Globus pallidus (tissue), 1 donor: ENCODE measurements around the gene SLC43A3.
"Not testable (repeated sequence)": the region's sequence is repeated elsewhere in the genome, so short reads cannot be mapped to it uniquely, and the experiment has no call there.

Experiments
- DNase-seq: peaks from one replicate; pipeline ENCODE4 v3.0.0-alpha.2; 2015; ENCODE audit warnings: low spot score

Gene SLC43A3

DNA sequence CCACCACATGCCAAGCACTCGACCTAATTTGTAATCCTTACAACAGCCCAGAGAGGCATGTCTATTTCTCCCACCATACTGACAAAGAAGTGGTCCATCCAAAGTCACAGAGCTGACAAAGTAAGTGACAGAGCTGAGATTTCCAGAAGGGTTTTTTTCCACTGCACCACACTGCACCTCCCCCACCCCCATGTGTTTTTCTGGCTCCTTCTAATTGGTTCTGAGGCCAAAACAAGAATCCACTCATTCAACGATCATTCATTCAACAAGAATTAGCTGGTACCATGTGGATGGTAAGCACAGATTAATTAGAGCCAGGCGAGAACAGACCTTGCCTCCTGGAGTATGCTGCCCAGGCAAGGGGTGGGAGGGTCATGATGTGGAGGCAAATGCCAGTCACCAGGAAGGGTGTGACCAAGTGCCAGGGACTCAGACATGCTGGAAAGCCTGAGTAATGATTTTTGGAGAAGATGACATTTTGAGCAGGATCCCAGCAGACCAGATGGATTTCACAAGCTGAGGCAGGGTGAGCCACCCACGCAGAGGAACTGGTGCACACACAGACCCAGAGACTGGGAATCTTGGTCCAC, 21.6 kb downstream of the SLC43A3 start:
- DNase-seq = no peak

DNA sequence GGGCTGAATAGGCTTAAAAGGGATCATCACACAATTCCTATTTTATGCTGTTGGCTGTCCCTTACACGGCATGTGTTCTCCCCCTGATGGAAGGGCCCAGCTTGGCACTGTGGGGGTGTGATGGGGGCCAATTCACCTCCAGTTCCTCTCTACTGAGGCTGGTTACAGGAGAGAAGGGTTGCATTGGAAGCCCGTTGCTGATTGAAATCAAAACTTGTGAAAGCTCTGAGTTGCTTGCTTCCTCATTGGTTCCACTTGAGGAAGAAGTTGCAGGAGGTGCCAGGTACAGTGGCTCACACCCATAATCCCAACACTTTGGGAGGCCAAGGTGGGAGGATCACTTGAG, 23.1 kb downstream of the SLC43A3 start:
- no peak for DNase-seq

DNA sequence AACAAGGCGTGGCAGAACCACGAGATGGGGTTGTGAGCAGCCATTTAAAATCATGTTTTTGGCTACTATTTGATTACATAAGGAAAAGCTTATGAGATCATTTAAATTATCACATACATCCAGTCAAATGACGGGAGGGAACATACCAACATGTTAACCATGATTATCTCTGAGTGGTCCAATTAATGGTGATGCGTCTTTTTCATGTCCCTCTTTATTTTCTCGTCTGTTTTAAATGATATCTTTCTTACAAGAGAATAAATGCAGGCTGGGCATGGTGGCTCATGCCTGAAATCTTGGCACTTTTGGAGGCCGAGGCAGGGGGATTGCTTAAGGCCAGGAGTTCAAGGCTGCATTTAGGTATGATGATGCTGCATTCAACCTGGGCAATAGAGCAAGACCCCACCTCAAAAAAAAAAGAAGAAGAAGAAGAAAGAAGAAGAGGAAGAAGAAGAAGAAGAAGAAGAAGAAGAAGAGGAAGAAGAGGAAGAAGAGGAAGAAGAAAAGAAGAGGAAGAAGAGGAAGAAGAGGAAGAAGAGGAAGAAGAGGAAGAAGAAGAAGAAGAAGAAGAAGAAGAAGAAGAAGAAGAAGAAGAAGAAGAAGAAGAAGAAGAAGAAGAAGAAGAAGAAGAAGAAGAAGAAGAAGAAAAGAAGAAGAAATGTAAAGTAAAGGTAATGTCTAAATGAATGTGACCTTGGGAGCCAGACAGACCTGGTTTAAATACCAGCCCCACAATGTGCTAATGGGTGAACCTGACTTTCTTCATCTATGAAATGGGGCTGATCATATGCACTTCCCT, 23.7 kb downstream of the SLC43A3 start:
- not testable (repeated sequence) for DNase-seq

DNA sequence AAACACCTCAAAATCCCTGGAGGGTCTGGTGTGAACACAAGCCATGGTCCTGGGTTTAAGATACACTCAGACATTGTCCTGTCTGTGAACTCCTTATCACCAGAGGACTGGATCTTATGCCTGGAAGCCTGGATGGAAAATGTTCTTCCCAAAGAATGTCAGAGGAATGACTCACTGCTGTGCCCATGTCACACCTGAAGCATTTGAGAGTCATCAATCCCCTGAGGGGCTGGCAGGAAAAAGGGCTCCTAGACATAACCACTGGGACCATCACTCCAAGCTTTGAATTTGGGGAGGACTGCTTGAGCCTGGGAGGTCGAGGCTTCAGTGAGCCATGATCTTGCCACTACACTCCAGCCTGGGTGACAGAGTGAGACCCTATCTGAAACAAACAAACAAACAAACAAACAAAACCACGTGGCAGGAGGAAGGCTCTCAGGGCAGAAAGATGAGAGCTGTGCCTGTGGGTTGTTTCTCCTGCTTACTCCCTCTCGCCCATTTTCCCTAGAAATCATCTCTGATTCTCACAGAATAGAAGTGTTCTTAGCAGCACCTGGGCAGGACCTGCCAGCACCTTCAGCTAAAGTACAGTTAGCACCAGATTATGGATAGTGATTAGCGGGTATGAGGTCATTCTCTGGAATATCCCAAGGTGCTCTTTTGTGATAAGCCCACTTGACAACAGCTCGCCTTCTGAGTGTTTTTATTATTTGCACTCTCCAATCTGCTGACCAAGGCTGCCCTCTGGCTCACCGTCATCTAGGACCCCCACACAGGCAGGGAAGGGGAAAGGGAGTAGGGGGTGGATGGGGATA, 24.5 kb downstream of the SLC43A3 start:
- DNase-seq = no peak

DNA sequence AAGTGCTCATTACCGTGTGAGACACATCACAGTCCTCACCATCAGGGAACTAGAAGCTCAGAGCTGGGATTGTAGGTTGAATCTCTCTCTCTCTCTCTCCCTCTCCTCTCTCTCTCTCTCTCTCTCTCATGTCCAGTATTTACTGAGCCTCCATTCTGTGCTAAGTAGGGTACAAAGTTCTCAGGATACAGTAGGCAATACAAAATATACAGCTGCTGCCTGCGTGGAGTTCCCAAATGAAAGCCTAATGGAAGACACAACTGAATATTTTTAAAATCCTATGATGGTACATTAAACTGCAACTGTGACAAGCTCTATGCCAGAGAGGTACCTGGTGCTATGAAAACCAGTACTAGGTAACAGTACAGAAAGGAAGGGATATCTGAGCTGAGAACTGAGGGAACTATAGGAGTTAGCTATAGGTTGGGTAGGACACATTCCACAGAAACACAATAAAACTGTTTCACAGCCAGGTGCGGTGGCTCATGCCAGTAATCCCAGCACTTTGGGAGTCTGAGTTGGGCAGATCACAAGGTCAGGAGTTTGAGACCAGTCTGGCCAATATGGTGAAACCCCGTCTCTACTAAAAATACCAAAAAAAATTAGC, 26.8 kb downstream of the SLC43A3 start:
- no peak for DNase-seq

GRCh38 chr11:57399221-57399620, 27.7 kb downstream of the SLC43A3 start:
- DNase-seq = no peak

DNA sequence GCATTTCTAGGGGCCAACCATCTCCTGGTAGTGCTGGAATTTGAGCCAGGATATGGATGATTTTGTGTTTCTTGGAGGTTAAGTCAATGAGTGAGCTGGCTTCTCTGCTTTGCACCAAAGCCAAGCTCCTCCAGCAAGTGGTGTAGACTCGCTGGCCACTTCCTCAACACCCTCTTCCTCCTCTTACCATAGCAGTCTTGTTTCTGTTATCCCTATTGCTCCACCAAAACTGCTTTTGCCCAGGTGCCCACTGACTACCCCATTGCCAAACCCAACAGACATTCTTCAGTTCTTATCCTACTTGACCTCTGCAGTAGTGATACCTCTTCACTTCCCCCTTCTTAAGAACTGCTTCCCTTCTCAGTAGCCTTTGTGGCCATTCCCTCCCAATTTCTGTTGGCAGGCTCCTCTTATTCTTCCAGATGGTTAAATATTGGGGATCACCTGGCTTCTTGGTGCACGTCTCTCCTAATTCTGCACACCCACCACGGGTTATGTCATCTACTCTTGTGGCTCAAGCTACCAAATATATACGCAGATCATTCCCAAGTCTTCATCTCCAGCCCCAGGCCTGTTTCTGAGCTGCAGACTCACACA, 29.4 kb downstream of the SLC43A3 start:
- no peak for DNase-seq

DNA sequence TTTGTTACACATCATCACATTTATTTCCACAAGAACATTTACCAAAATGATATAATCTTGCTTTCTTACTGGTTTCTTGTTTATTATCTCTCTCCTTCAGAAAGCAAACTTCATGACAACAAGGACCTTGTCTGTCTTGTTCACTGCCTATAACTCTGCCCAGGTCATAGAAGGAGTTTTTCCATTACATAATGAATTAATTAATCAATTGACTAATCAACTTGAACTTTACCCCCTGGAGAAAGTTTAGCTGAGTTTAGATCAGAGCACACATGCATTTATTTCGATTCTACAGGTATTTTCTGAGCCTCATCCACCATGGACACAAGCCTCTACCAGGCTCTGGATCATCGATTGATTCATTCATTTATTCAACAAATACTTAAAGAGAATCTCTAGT, 30.2 kb downstream of the SLC43A3 start:
- no peak for DNase-seq

- no peak for DNase-seq
These were observed 30.9 kb downstream of the SLC43A3 start for GRCh38 chr11:57395905-57396623.

DNA sequence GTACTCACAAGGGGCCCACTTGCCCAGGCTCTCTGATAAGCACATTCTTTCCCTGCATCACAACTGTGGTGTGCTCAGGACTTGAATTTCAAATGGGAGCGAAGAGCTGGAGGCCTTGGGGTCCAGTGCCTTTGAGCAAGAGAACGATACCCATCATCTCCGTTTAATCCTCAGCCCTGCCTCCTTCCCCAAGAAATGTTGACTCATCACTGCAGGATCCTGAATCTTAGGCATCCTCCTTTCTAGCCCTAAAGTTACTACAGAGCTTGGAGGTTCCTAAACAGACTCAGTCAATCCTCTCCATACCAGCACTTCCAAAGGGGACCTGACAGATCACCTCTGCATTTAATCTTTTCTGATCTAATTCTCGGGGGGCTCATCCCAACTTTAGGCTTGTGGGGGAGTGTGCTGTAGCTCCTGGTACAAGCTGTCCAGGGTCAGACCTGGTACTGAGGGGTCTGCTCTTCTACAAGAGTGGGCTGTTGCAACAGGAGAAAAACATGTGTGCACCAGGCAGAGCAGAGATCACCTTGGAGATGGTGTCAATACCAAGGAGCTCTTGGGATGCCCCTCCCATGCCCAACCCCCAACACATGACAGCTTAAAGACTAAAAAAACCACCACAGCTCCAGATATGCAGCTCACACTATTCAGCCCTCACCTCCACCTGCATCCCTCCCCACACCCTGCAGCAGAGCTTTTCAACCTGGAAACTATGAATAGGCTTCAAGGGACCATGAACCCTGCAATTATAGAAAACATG, 32.5 kb downstream of the SLC43A3 start:
- DNase-seq = no peak

DNA sequence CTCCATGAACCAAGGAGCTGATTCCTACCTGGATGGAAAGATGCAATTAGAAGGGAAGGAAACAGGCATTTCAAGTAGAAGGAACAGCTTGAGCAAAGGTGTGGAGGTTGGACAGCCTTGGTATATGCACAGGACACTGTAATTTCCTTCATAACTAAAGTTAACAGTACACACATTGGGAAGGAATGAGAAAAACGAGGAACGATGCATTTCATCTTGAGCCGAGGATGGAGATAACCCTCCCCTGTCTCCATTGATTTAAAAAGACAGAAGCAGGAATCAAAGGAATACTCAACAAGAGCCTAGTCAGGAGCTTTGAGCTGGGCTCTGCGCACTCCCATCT, 34.2 kb downstream of the SLC43A3 start:
- DNase-seq = no peak

DNA sequence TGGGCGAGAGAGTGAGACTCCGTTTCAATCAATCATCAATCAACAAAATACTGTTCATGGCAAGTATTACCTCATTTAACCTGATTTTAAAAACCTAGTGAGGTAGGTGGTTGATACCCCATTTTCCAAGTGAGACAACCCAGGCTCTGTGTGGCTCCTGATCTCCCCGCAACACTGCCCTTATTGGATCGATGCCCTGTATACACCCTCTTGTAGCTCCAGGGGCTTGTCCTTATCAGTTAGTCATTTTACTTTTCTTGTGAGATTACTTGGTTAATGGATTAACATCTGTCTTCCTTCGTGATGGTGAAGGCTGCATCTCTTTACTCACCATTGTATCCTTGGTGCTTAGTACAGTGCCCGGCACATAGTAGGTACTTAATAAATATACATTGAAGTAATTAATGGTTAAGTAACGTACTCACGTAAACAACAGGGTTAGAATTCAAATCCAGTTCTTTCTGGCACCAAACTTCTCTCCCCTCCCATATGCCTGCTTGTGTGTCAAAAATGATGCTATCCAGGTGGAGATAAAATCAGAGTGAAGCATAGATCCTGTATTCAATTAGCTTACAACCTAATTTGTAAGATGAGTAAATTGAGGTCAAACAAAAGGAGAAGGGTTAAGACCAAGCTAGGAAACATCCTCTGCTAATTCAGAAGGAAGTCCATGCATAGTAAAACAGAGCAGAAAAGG, 34.7 kb downstream of the SLC43A3 start:
- DNase-seq = no peak

GRCh38 chr11:57391539-57391938, 35.4 kb downstream of the SLC43A3 start:
- DNase-seq = no peak

DNA sequence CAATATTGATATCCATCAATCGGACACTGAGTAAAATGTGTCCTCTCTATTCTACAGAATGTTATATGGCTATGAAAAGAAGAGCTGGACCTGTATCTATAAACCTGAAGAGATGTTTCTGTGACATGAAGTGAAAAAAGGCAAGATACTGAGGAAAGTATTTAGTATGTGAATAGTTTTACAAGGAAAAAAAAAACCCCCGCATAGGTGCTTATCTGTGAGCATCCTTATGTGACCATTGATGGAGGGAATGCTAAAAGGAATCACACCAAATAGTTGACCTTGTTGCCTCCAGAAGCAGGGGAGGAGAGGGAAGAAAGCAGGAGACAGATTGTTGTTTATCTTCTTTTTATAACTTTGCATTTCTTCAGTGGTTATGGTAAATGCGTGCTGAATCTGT, 35.8 kb downstream of the SLC43A3 start:
- no peak for DNase-seq

- no peak for DNase-seq
These were observed 36.4 kb downstream of the SLC43A3 start, which contains the start of gene PRG2 for GRCh38 chr11:57390535-57390934. TSS of gene PRG2 (minus strand) at chr11:57390650. CDS start at chr11:57389944, 706 bp downstream.

- DNase-seq = peak; percentile 31
These were observed 39.5 kb downstream of the SLC43A3 start for GRCh38 chr11:57387289-57388030.

- DNase-seq = no peak
These were observed 40.6 kb downstream of the SLC43A3 start for GRCh38 chr11:57386178-57386940.

DNA sequence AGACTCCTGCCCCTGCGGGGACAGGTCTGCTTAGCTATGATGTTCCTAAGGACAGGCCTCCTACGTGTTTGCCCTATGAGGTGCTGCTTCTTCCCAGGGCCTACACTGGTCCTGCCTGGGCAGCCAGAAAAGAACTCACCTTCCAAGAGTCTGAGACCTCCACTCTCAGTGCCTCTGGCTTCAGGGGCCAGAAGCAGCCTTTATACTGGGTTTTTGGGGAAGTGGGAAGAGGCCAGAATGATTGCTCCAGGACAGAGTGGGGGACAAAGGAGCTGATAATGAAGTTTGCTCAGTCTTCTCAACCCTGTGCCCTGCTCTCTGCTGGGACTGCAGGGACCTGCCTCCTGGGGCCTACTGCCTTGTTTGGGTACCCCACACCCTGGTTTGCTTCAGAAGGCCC, 45.9 kb downstream of the SLC43A3 start, which contains the start of gene PRG3:
Gene PRG3, minus strand, starts transcription at position 176 of the 400 bp plus-strand sequence. CDS start 442 bp downstream, outside the sequence.
- no peak for DNase-seq
